OCI-LY3 (cell line): ENCODE data around the gene NDUFAF8.

Experiments
- CTCF ChIP-seq: fragments of 200-600, 300-600 bp; sonication (generic); IDR thresholded peaks from 2 replicates; pipeline ENCODE4 v1.5.1; 2014; ENCODE audit warnings: antibody characterized with exemption, low read length, low read depth
- EZH2phosphoT487 ChIP-seq: fragments of 200-600 bp; shearing (Covaris generic); IDR thresholded peaks from 2 replicates; pipeline ENCODE4 v1.6.1; 2018; ENCODE audit warnings: antibody characterized with exemption, mixed run types, low read depth

- no peak for TF ChIP-seq CTCF
- no peak for TF ChIP-seq EZH2phosphoT487
Measured at GRCh38 chr17:81236784-81237183, 2.3 kb upstream of the NDUFAF8 start.
